Liver (tissue), 9 donors: Measurements from ENCODE around the gene CDK16. TPM values are rescaled to one million over a fixed set of nuclear protein-coding genes. Genes with fewer than 3 reads are reported as not detected.

Source experiments
- DNase-seq: peaks from one replicate; pipeline ENCODE4 v3.0.0-alpha.2; 2017; ENCODE audit warnings: low spot score
- H3K27ac ChIP-seq, 2 donors: one replicate each; pipeline ENCODE4 v1.7.0; 2013; ENCODE audit warnings: inconsistent platforms in 2 of 2, low read length in 2 of 2, control low read depth in 1 of 2, low read depth in 1 of 2, mild to moderate bottlenecking in 1 of 2
- H3K27me3 ChIP-seq, 4 donors: one replicate each; pipeline versions ENCODE4 v1.6.1 to v1.7.0; 2013; ENCODE audit warnings: low read length in 3 of 4, inconsistent platforms in 1 of 4, mild to moderate bottlenecking in 1 of 4, moderate library complexity in 1 of 4; ENCODE audit not compliant: control insufficient read depth in 4 of 4, insufficient read depth in 4 of 4
- H3K36me3 ChIP-seq, 4 donors: one replicate each; pipeline versions ENCODE4 v1.6.1 to v1.7.0; 2013; ENCODE audit warnings: low read length in 3 of 4, mild to moderate bottlenecking in 3 of 4, low read depth in 1 of 4, moderate library complexity in 1 of 4; ENCODE audit not compliant: control insufficient read depth in 4 of 4, insufficient read depth in 3 of 4
- H3K4me1 ChIP-seq, 4 donors: one replicate each; pipeline versions ENCODE4 v1.6.1 to v1.7.0; 2013; ENCODE audit warnings: low read length in 3 of 4, mild to moderate bottlenecking in 3 of 4, moderate library complexity in 1 of 4; ENCODE audit not compliant: control insufficient read depth in 4 of 4, insufficient read depth in 4 of 4
- H3K4me3 ChIP-seq, 3 donors: one replicate each; pipeline versions ENCODE4 v1.6.1 to v1.7.0; 2013; ENCODE audit warnings: low read length in 3 of 3, control low read depth in 1 of 3, low read depth in 1 of 3, mild to moderate bottlenecking in 1 of 3
- H3K9ac ChIP-seq, 2 donors: one replicate each; pipeline ENCODE4 v1.7.0; 2013; ENCODE audit warnings: low read length in 2 of 2, mild to moderate bottlenecking in 2 of 2, moderate library complexity in 2 of 2, control low read depth in 1 of 2, low read depth in 1 of 2
- H3K9me3 ChIP-seq, 4 donors: one replicate each; pipeline versions ENCODE4 v1.6.1 to v1.7.0; 2013; ENCODE audit warnings: low read length in 3 of 4; ENCODE audit not compliant: control insufficient read depth in 4 of 4
- ATF3 ChIP-seq: IDR thresholded peaks from 2 replicates; pipeline ENCODE4 v1.6.1; 2016; ENCODE audit warnings: antibody characterized with exemption
- CTCF ChIP-seq: fragments of 150-350 bp; IDR thresholded peaks from 2 replicates; pipeline ENCODE4 v1.5.1; 2017; ENCODE audit warnings: improper control_type of control experiment, low read depth, low read length; ENCODE audit not compliant: missing input control
- FOXA2 ChIP-seq: IDR thresholded peaks from 2 replicates; pipeline ENCODE4 v1.6.1; 2016; ENCODE audit warnings: antibody characterized with exemption
- GABPA ChIP-seq, 2 donors: IDR thresholded peaks in 1 of 2; conservative IDR thresholded peaks in 1 of 2; 2 replicates each; pipeline ENCODE4 v1.6.1; 2016; ENCODE audit warnings: antibody characterized with exemption in 2 of 2, mild to moderate bottlenecking in 1 of 2, moderate library complexity in 1 of 2
- HNF4A ChIP-seq, 2 donors: conservative IDR thresholded peaks; 2 replicates each; pipeline ENCODE4 v1.6.1; 2016; ENCODE audit warnings: antibody characterized with exemption in 2 of 2, mild to moderate bottlenecking in 2 of 2
- HNF4G ChIP-seq: IDR thresholded peaks from 2 replicates; pipeline ENCODE4 v1.6.1; 2016; ENCODE audit warnings: antibody characterized with exemption
- NR2F2 ChIP-seq: IDR thresholded peaks from 2 replicates; pipeline ENCODE4 v1.6.1; 2016; ENCODE audit warnings: antibody characterized with exemption
- RAD21 ChIP-seq, 2 donors: IDR thresholded peaks; 2 replicates each; pipeline ENCODE4 v1.6.1; 2016; ENCODE audit warnings: antibody characterized with exemption in 2 of 2, mild to moderate bottlenecking in 2 of 2
- REST ChIP-seq: IDR thresholded peaks from 2 replicates; pipeline ENCODE4 v1.6.1; 2016; ENCODE audit warnings: antibody characterized with exemption, mild to moderate bottlenecking
- RXRA ChIP-seq, 2 donors: IDR thresholded peaks; 2 replicates each; pipeline ENCODE4 v1.6.1; 2017 to 2018; ENCODE audit warnings: antibody characterized with exemption in 2 of 2, mild to moderate bottlenecking in 1 of 2
- SP1 ChIP-seq: IDR thresholded peaks from 2 replicates; pipeline ENCODE4 v1.6.1; 2018; ENCODE audit warnings: antibody characterized with exemption, mild to moderate bottlenecking
- TAF1 ChIP-seq: conservative IDR thresholded peaks from 2 replicates; pipeline ENCODE4 v1.6.1; 2016; ENCODE audit warnings: antibody characterized with exemption, mild to moderate bottlenecking
- YY1 ChIP-seq: IDR thresholded peaks from 2 replicates; pipeline ENCODE4 v1.6.1; 2016; ENCODE audit warnings: antibody characterized with exemption, mild to moderate bottlenecking
- ZBTB33 ChIP-seq: IDR thresholded peaks from 2 replicates; pipeline ENCODE4 v1.6.1; 2016; ENCODE audit warnings: antibody characterized with exemption
- WGBS: extraction: QIAGEN DNeasy Blood & Tissue Kit; methylation state at CpG from one replicate; pipeline ENCODE4 v1.1.7; 2013; 5-methylcytosine and 5-hydroxymethylcytosine counted together
- polyA plus RNA-seq, 2 donors: library from polyadenylated mRNA; stranded (reverse) in 1 of 2; unstranded in 1 of 2; fragments of 200-250 nt in 1 of 2; fragments of >200 nt in 1 of 2; fragmentation: Nextera tagmentation in 1 of 2; extraction: Ambion mirVana in 1 of 2; gene quantifications; one replicate each; pipeline versions ENCODE4 v1.2.1 to v1.2.3, GENCODE V29; 2013 to 2015
- total RNA-seq, 2 donors: library from RNA; depleted of rRNA; stranded (reverse); fragments of >200 nt; gene quantifications; one replicate each; pipeline ENCODE4 v1.2.3, GENCODE V29; 2014
- TF ChIP-seq, protein P1 (sequence below): IDR thresholded peaks from 2 replicates; pipeline ENCODE4 v1.6.1; 2016; ENCODE audit warnings: antibody characterized with exemption
- donor health status: healthy.
- donor health status: healthy.
- donor health status: healthy.
- donor health status: healthy.
- donor health status: healthy.

Gene CDK16
- total and polyA plus RNA-seq, 4 donors, result 10.8 to 31.1 (median 19.9) TPM

- WGBS, result 95% methylated on average over 27 of the region's 27 CpGs
- no peak overlapping the region for H3K9ac ChIP-seq
- H3K4me3 ChIP-seq, result no peak overlapping the region
- H3K9me3 ChIP-seq, result no peaks in the 10 kb centered on the region
- H3K27ac ChIP-seq, result no peak overlapping the region
- peaks cover 0 to 40% (median 7%) of the 10 kb centered on the region in 4 donors for H3K36me3 ChIP-seq
- peaks cover 0 to 2% (median 0%) of the 10 kb centered on the region in 4 donors for H3K4me1 ChIP-seq
- TF ChIP-seq ATF3 (no peak), RAD21 (IDR thresholded peaks at IDR 0.05) (no peak), NR2F2 (no peak), REST (no peak), ZBTB33 (no peak), SP1 (no peak), RXRA (IDR thresholded peaks at IDR 0.05) (no peak), TAF1 (no peak), YY1 (no peak), HNF4A (conservative IDR thresholded peaks at IDR 0.05) (no peak)
- peaks cover 0 to 4% (median 0%) of the 10 kb centered on the region in 4 donors for H3K27me3 ChIP-seq
- DNase-seq, result no peak
These were observed 32.3 kb upstream of the CDK16 start for GRCh38 chrX:47186096-47186740.

GRCh38 chrX:47187106-47187677, 31.3 kb upstream of the CDK16 start:
- H3K36me3 ChIP-seq, result peaks cover 0 to 31% (median 5%) of the 10 kb centered on the region in 4 donors
- 91% methylated on average over 4 of the region's 4 CpGs for WGBS
- no peak for DNase-seq

More at GRCh38 chrX:47187106-47187677, 31.3 kb upstream of the CDK16 start:
- no peaks in the 10 kb centered on the region for H3K9me3 ChIP-seq
- peaks cover 0 to 4% (median 0%) of the 10 kb centered on the region in 4 donors for H3K27me3 ChIP-seq
- H3K4me3 ChIP-seq, result no peak overlapping the region
- peaks cover 0 to 6% (median 0%) of the 10 kb centered on the region in 4 donors for H3K4me1 ChIP-seq
- TF ChIP-seq ZBTB33, result no peak
- TF ChIP-seq HNF4A (conservative IDR thresholded peaks at IDR 0.05), result no peak
- TF ChIP-seq HNF4G, result no peak
- TF ChIP-seq FOXA2, result no peak
- TF ChIP-seq SP1, result no peak
- no peak for TF ChIP-seq YY1
- no peak for TF ChIP-seq CTCF
- no peak for TF ChIP-seq ATF3
- TF ChIP-seq GABPA (IDR thresholded peaks at IDR 0.05 in 1 of 2, conservative IDR thresholded peaks at IDR 0.05 in 1 of 2), result no peak
- TF ChIP-seq, protein P1, sequence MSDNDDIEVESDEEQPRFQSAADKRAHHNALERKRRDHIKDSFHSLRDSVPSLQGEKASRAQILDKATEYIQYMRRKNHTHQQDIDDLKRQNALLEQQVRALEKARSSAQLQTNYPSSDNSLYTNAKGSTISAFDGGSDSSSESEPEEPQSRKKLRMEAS, result no peak
- no peak for TF ChIP-seq NR2F2
- no peak overlapping the region for H3K27ac ChIP-seq
- H3K9ac ChIP-seq, result no peak overlapping the region
